Neural cell (in vitro differentiated cells): Measurements from ENCODE around the gene GEMIN4. TPM values are rescaled to one million over a fixed set of nuclear protein-coding genes. Genes with fewer than 3 reads are reported as not detected.
A peak's percentile ranks its signal among the peaks of the same experiment; 100 is the strongest.

Source experiments
- H2AFZ ChIP-seq: fragments of 200-600, 300-800 bp; sonication (generic), shearing (Covaris generic); 2 replicates; pipeline ENCODE4 v1.6.0; 2014; ENCODE audit warnings: low read depth, mild to moderate bottlenecking, antibody characterized with exemption, low read length, moderate library complexity
- H3F3A ChIP-seq: fragments of 200-600 bp; shearing (Covaris generic); 2 replicates; pipeline ENCODE4 v1.6.1; 2016; ENCODE audit warnings: mild to moderate bottlenecking, moderate library complexity, mixed read lengths, antibody characterized with exemption, low read length; ENCODE audit not compliant: insufficient read depth, poor library complexity, severe bottlenecking
- H3K27ac ChIP-seq: fragments of 200-600, 300-800 bp; sonication (generic), shearing (Covaris generic); 2 replicates; pipeline ENCODE4 v1.5.1; 2014; ENCODE audit warnings: mild to moderate bottlenecking, low read length, moderate library complexity
- H3K27me3 ChIP-seq: fragments of 300-800, 200-600 bp; sonication (generic), shearing (Covaris generic); 2 replicates; pipeline ENCODE4 v1.6.0; 2014; ENCODE audit warnings: mild to moderate bottlenecking, low read depth, low read length, moderate library complexity; ENCODE audit not compliant: insufficient read depth
- H3K36me3 ChIP-seq: fragments of 300-800, 200-600 bp; sonication (generic), shearing (Covaris generic); 2 replicates; pipeline ENCODE4 v1.5.1; 2014; ENCODE audit warnings: mild to moderate bottlenecking, antibody characterized with exemption, low read length, moderate library complexity; ENCODE audit not compliant: insufficient read depth
- H3K4me2 ChIP-seq: fragments of 300-800, 200-600 bp; sonication (generic), shearing (Covaris generic); 2 replicates; pipeline ENCODE4 v1.6.0; 2014; ENCODE audit warnings: mild to moderate bottlenecking, low read length
- H3K4me3 ChIP-seq: fragments of 300-800, 200-600 bp; sonication (generic), shearing (Covaris generic); 2 replicates; pipeline ENCODE4 v1.5.1; 2014; ENCODE audit warnings: mild to moderate bottlenecking, low read length, moderate library complexity
- H3K79me2 ChIP-seq: fragments of 200-600 bp; shearing (Covaris generic); replicated peaks from 2 replicates; pipeline ENCODE4 v1.6.0; 2014; ENCODE audit warnings: mild to moderate bottlenecking, low read length, moderate library complexity; ENCODE audit not compliant: insufficient read depth
- H3K9ac ChIP-seq: fragments of 300-800, 200-600 bp; sonication (generic), shearing (Covaris generic); 2 replicates; pipeline ENCODE4 v1.6.1; 2016; ENCODE audit warnings: mild to moderate bottlenecking, low read length, mixed read lengths
- H3K9me2 ChIP-seq: fragments of 200-600 bp; shearing (Covaris generic); 2 replicates; pipeline ENCODE4 v1.6.1; 2016; ENCODE audit warnings: mild to moderate bottlenecking, low read length, mixed read lengths; ENCODE audit not compliant: insufficient read depth
- H3K9me3 ChIP-seq: fragments of 200-600, 300-800 bp; sonication (generic), shearing (Covaris generic); 2 replicates; pipeline ENCODE4 v1.6.1; 2016; ENCODE audit warnings: mild to moderate bottlenecking, mixed run types, low read length, moderate library complexity, mixed read lengths
- H4K20me1 ChIP-seq: fragments of 200-600 bp; shearing (Covaris generic); 2 replicates; pipeline ENCODE4 v1.6.1; 2016; ENCODE audit warnings: mild to moderate bottlenecking, mixed run types; ENCODE audit not compliant: insufficient read depth
- CTCF ChIP-seq: fragments of 450-650 bp; IDR thresholded peaks from 2 replicates; pipeline ENCODE4 v1.5.1; 2014; ENCODE audit warnings: antibody characterized with exemption, mild to moderate bottlenecking, moderate library complexity; ENCODE audit not compliant: poor library complexity, severe bottlenecking
- EP300 ChIP-seq: fragments of 450-650 bp; conservative IDR thresholded peaks from 2 replicates; pipeline ENCODE4 v1.6.1; 2014; ENCODE audit warnings: antibody characterized with exemption, mild to moderate bottlenecking, moderate library complexity; ENCODE audit not compliant: poor library complexity, severe bottlenecking
- EZH2 ChIP-seq: fragments of 200-600, 300-800 bp; shearing (Covaris generic), sonication (generic); IDR thresholded peaks from 2 replicates; pipeline ENCODE4 v1.6.1; 2014; ENCODE audit warnings: antibody characterized with exemption, low read length, borderline replicate concordance, mild to moderate bottlenecking; ENCODE audit not compliant: insufficient read depth, poor library complexity, severe bottlenecking
- MXI1 ChIP-seq: fragments of 450-650 bp; conservative IDR thresholded peaks from 2 replicates; pipeline ENCODE4 v1.6.1; 2014; ENCODE audit warnings: antibody characterized with exemption, mild to moderate bottlenecking; ENCODE audit not compliant: poor library complexity, severe bottlenecking
- POLR2AphosphoS5 ChIP-seq: IDR thresholded peaks from 2 replicates; pipeline ENCODE4 v1.6.1; 2012
- RAD21 ChIP-seq: fragments of 450-650 bp; conservative IDR thresholded peaks from 2 replicates; pipeline ENCODE4 v1.6.1; 2014; ENCODE audit warnings: antibody characterized with exemption, mild to moderate bottlenecking, moderate library complexity
- REST ChIP-seq: IDR thresholded peaks from 2 replicates; pipeline ENCODE4 v1.6.1; 2012; ENCODE audit warnings: borderline replicate concordance
- TAF1 ChIP-seq: IDR thresholded peaks from 2 replicates; pipeline ENCODE4 v1.6.1; 2012; ENCODE audit warnings: low read depth
- polyA plus RNA-seq: library from polyadenylated mRNA; depleted of rRNA; stranded (reverse); fragments of >200 nt; gene quantifications from 2 replicates; pipeline ENCODE4 v1.2.3, GENCODE V29; 2014

GEMIN4 gene
- polyA plus RNA-seq, 1 donor from 2014 or later, result 4.5 TPM

DNA sequence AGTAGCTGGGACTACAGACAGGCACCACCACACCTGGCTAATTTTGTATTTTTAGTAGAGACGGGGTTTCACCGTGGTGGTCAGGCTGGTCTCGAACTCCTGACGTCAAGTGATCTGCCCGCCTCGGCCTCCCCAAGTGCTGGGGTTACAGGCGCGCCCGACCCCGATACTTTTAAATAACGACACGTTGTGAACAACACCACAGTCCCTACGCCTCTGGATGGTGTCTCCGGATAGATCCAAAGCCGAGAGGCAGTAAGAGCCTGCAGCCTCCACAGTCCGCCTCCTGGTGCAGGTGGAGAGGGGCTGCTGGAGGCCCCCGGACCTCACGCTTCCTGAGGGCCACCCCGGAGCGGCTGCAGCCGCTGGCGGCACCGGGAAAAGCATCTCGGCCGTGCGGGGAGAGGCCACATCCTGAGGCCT lies 20.4 kb downstream of the GEMIN4 start:
- Histone ChIP-seq H3K27ac (peak overlapping the region; percentile 60), H4K20me1 (no peaks in the 10 kb centered on the region), H3K9me3 (no peaks in the 10 kb centered on the region), H3K79me2 (peaks cover 16% of the 10 kb centered on the region), H3K27me3 (no peaks in the 10 kb centered on the region), H3K9ac (peak overlapping the region; percentile 79), H3F3A (peaks cover 3% of the 10 kb centered on the region), H3K9me2 (no peaks in the 10 kb centered on the region), H3K36me3 (peaks cover 3% of the 10 kb centered on the region), H3K4me2 (peak overlapping the region; percentile 48), H2AFZ (peak overlapping the region; percentile 12), H3K4me3 (peak overlapping the region; percentile 92)
- TF ChIP-seq CTCF (no peak), EP300 (no peak), MXI1 (no peak), EZH2 (no peak), REST (no peak), POLR2AphosphoS5 (peak; percentile 26), RAD21 (no peak)

- H3K4me3 ChIP-seq, result no peak overlapping the region
- TF ChIP-seq MXI1 (no peak), REST (no peak), TAF1 (no peak), EZH2 (no peak), CTCF (no peak)
- H3K79me2 ChIP-seq, result peaks cover 3% of the 10 kb centered on the region
- H3K9me2 ChIP-seq, result no peaks in the 10 kb centered on the region
- H3K36me3 ChIP-seq, result no peaks in the 10 kb centered on the region
- H3K9ac ChIP-seq, result no peak overlapping the region
- no peaks in the 10 kb centered on the region for H3K27me3 ChIP-seq
- no peaks in the 10 kb centered on the region for H3K9me3 ChIP-seq
- H3F3A ChIP-seq, result peaks cover 2% of the 10 kb centered on the region
- no peak overlapping the region for H3K4me2 ChIP-seq
- H4K20me1 ChIP-seq, result no peaks in the 10 kb centered on the region
- H3K27ac ChIP-seq, result no peak overlapping the region
- no peak overlapping the region for H2AFZ ChIP-seq
These were observed 23.2 kb downstream of the GEMIN4 start for GRCh38 chr17:728911-729310.
